Neural progenitor cell (in vitro differentiated cells): ENCODE data around the gene NSD1. TPM values are rescaled to one million over a fixed set of nuclear protein-coding genes. Genes with fewer than 3 reads are reported as not detected.

Experiments
- DNase-seq: peaks from one replicate; pipeline ENCODE4 v3.0.0-alpha.2; 2016; ENCODE audit warnings: low spot score
- H2AFZ ChIP-seq: fragments of 200-600 bp; sonication (generic); replicated peaks from 2 replicates; pipeline ENCODE4 v1.6.1; 2016; ENCODE audit warnings: antibody characterized with exemption
- H3F3A ChIP-seq: fragments of 200-600 bp; sonication (generic); 2 replicates; pipeline ENCODE4 v1.6.1; 2016; ENCODE audit warnings: antibody characterized with exemption, low read depth
- H3K27ac ChIP-seq: fragments of 200-600 bp; sonication (generic); 2 replicates; pipeline ENCODE4 v1.5.1; 2016; ENCODE audit warnings: mild to moderate bottlenecking
- H3K27me3 ChIP-seq: fragments of 200-600 bp; sonication (generic); 2 replicates; pipeline ENCODE4 v1.6.1; 2016; ENCODE audit warnings: mild to moderate bottlenecking, moderate library complexity
- H3K36me3 ChIP-seq: fragments of 200-600 bp; sonication (generic); 2 replicates; pipeline ENCODE4 v1.5.1; 2016
- H3K4me1 ChIP-seq: fragments of 200-600 bp; sonication (generic); 2 replicates; pipeline ENCODE4 v1.6.1; 2016; ENCODE audit warnings: mixed run types
- H3K4me2 ChIP-seq: fragments of 200-600 bp; sonication (generic); 2 replicates; pipeline ENCODE4 v1.6.1; 2016
- H3K4me3 ChIP-seq: fragments of 200-600 bp; sonication (generic); 2 replicates; pipeline ENCODE4 v1.5.1; 2016
- H3K79me2 ChIP-seq: fragments of 200-600 bp; sonication (generic); 2 replicates; pipeline ENCODE4 v1.6.1; 2016; ENCODE audit warnings: low read depth
- H3K9ac ChIP-seq: fragments of 200-600 bp; sonication (generic); 2 replicates; pipeline ENCODE4 v1.6.1; 2016
- H3K9me3 ChIP-seq: fragments of 200-600 bp; sonication (generic); 2 replicates; pipeline ENCODE4 v1.5.1; 2016; ENCODE audit warnings: low read depth
- H4K20me1 ChIP-seq: fragments of 200-600 bp; sonication (generic); 2 replicates; pipeline ENCODE4 v1.6.1; 2016; ENCODE audit warnings: low read depth
- H3K27ac Mint-ChIP-seq: 3 replicates; pipeline ENCODE4 v1.8.0; 2021; ENCODE audit warnings: mixed read lengths
- H3K27me3 Mint-ChIP-seq: 2 replicates; pipeline ENCODE4 v1.8.0; 2022; ENCODE audit warnings: low read depth, mild to moderate bottlenecking, inconsistent platforms, moderate library complexity, mixed read lengths; ENCODE audit not compliant: insufficient read depth
- H3K36me3 Mint-ChIP-seq: 3 replicates; pipeline ENCODE4 v1.8.0; 2021; ENCODE audit warnings: mixed read lengths
- H3K4me1 Mint-ChIP-seq: 3 replicates; pipeline ENCODE4 v1.8.0; 2021; ENCODE audit warnings: mixed read lengths
- H3K4me3 Mint-ChIP-seq: 3 replicates; pipeline ENCODE4 v1.8.0; 2021; ENCODE audit warnings: mild to moderate bottlenecking, moderate library complexity, mixed read lengths
- H3K9me3 Mint-ChIP-seq: 3 replicates; pipeline ENCODE4 v1.8.0; 2020; ENCODE audit warnings: mixed read lengths
- EZH2 ChIP-seq: fragments of 200-600 bp; sonication (generic); IDR thresholded peaks from 2 replicates; pipeline ENCODE4 v1.6.1; 2017; ENCODE audit warnings: antibody characterized with exemption, mild to moderate bottlenecking, moderate library complexity
- EZH2phosphoT487 ChIP-seq: fragments of 200-600 bp; sonication (generic); IDR thresholded peaks from 2 replicates; pipeline ENCODE4 v1.6.1; 2017; ENCODE audit warnings: antibody characterized with exemption
- total RNA-seq: library from RNA; depleted of rRNA; stranded (reverse); fragments of >200 nt; gene quantifications from 2 replicates; pipeline ENCODE4 v1.2.3, GENCODE V29; 2015; ENCODE audit warnings: low replicate concordance
- TF ChIP-seq, protein P1 (sequence below): fragments of 200-600 bp; sonication (generic); IDR thresholded peaks from 2 replicates; pipeline ENCODE4 v1.5.1; 2017; ENCODE audit warnings: antibody characterized with exemption, mild to moderate bottlenecking

Gene NSD1
- total RNA-seq, 1 donor from 2014 or later = 114 TPM

DNA sequence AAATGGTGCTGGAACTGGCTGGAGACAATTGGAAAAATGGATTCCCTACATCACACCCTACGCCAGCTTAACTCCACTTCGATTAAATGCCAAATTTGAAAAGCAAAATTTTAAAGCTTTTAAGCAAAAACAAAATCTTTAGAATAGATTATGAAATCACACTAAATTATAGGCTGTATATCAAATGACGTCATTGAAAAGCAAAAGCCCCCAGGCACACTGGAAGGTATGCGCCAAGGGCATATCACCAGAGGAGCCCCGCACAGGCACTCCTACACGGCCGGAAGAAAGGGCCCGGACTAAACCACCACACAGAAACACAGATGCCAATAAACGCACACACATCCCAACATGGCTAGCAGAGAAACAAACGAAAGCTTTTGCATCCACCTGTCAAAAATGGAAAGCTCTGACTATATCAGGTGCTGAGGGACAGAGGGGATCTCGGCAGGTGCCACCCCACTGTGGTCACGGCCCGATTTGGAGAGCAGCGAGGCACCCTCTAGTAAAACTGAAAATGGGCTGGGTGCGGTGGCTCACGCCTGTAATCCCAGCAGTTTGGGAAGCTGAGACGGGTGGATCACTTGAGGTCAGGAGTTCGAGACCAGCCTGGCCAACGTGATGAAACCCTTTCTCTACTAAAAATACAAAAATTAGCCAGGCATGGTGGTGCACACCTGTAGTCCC lies 195.1 kb downstream of the NSD1 start:
- H3K27ac Mint-ChIP-seq = peak overlapping the region; percentile 35
- H3K27me3 ChIP-seq = no peaks in the 10 kb centered on the region
- H3K4me2 ChIP-seq = no peak overlapping the region
- no peak overlapping the region for H2AFZ ChIP-seq
- no peak for DNase-seq
- no peaks in the 10 kb centered on the region for H3K9me3 ChIP-seq
- no peak overlapping the region for H3K27ac ChIP-seq
- H3K36me3 ChIP-seq = no peaks in the 10 kb centered on the region
- no peaks in the 10 kb centered on the region for H3F3A ChIP-seq
- peaks cover 12% of the 10 kb centered on the region for H3K36me3 Mint-ChIP-seq
- peaks cover 3% of the 10 kb centered on the region for H4K20me1 ChIP-seq
- no peak overlapping the region for H3K9ac ChIP-seq
- H3K9me3 Mint-ChIP-seq = no peaks in the 10 kb centered on the region
- TF ChIP-seq EZH2phosphoT487 (no peak), EZH2 (no peak)
- TF ChIP-seq, protein P1, sequence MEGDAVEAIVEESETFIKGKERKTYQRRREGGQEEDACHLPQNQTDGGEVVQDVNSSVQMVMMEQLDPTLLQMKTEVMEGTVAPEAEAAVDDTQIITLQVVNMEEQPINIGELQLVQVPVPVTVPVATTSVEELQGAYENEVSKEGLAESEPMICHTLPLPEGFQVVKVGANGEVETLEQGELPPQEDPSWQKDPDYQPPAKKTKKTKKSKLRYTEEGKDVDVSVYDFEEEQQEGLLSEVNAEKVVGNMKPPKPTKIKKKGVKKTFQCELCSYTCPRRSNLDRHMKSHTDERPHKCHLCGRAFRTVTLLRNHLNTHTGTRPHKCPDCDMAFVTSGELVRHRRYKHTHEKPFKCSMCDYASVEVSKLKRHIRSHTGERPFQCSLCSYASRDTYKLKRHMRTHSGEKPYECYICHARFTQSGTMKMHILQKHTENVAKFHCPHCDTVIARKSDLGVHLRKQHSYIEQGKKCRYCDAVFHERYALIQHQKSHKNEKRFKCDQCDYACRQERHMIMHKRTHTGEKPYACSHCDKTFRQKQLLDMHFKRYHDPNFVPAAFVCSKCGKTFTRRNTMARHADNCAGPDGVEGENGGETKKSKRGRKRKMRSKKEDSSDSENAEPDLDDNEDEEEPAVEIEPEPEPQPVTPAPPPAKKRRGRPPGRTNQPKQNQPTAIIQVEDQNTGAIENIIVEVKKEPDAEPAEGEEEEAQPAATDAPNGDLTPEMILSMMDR = no peak
- H3K4me1 ChIP-seq = no peaks in the 10 kb centered on the region
- H3K79me2 ChIP-seq = no peaks in the 10 kb centered on the region
- peaks cover 7% of the 10 kb centered on the region for H3K4me1 Mint-ChIP-seq
- H3K4me3 Mint-ChIP-seq = no peak overlapping the region
- peaks cover 5% of the 10 kb centered on the region for H3K27me3 Mint-ChIP-seq
- no peak overlapping the region for H3K4me3 ChIP-seq

GRCh38 chr5:177329883-177330282 lies 196.3 kb downstream of the NSD1 start:
- TF ChIP-seq, protein P1 = no peak
- TF ChIP-seq EZH2 (no peak), EZH2phosphoT487 (no peak)
- Mint-ChIP-seq H3K4me3 (no peak overlapping the region), H3K36me3 (peaks cover 11% of the 10 kb centered on the region), H3K27ac (no peak overlapping the region), H3K4me1 (peaks cover 7% of the 10 kb centered on the region), H3K9me3 (no peaks in the 10 kb centered on the region), H3K27me3 (peaks cover 8% of the 10 kb centered on the region)
- Histone ChIP-seq H3K4me3 (no peak overlapping the region), H2AFZ (no peak overlapping the region), H3K27me3 (no peaks in the 10 kb centered on the region), H4K20me1 (peaks cover 3% of the 10 kb centered on the region), H3K9me3 (no peaks in the 10 kb centered on the region), H3K9ac (no peak overlapping the region), H3K4me2 (no peak overlapping the region), H3K36me3 (no peaks in the 10 kb centered on the region), H3F3A (no peaks in the 10 kb centered on the region), H3K27ac (no peak overlapping the region), H3K79me2 (no peaks in the 10 kb centered on the region), H3K4me1 (no peaks in the 10 kb centered on the region)
- no peak for DNase-seq

- no peak overlapping the region for H3K4me3 Mint-ChIP-seq
- H3K27ac ChIP-seq = no peak overlapping the region
- peaks cover 3% of the 10 kb centered on the region for H4K20me1 ChIP-seq
- no peaks in the 10 kb centered on the region for H3K9me3 ChIP-seq
- H3F3A ChIP-seq = no peaks in the 10 kb centered on the region
- no peak overlapping the region for H3K4me3 ChIP-seq
- no peaks in the 10 kb centered on the region for H3K4me1 ChIP-seq
- H3K27me3 ChIP-seq = no peaks in the 10 kb centered on the region
- H3K36me3 ChIP-seq = no peaks in the 10 kb centered on the region
- H3K4me2 ChIP-seq = no peak overlapping the region
- H3K4me1 Mint-ChIP-seq = peaks cover 1% of the 10 kb centered on the region
- H3K27ac Mint-ChIP-seq = no peak overlapping the region
- H3K36me3 Mint-ChIP-seq = peaks cover 11% of the 10 kb centered on the region
- TF ChIP-seq EZH2phosphoT487 = no peak
- TF ChIP-seq, protein P1 = no peak
- no peak for TF ChIP-seq EZH2
- no peak overlapping the region for H2AFZ ChIP-seq
- H3K9ac ChIP-seq = no peak overlapping the region
- H3K27me3 Mint-ChIP-seq = peaks cover 9% of the 10 kb centered on the region
- H3K9me3 Mint-ChIP-seq = no peaks in the 10 kb centered on the region
- no peak for DNase-seq
- no peaks in the 10 kb centered on the region for H3K79me2 ChIP-seq
These were observed 197.6 kb downstream of the NSD1 start for GRCh38 chr5:177330991-177331842.
